ENCODE measurements around the gene CCDC181. TPM values are rescaled to one million over a fixed set of nuclear protein-coding genes. Genes with fewer than 3 reads are reported as not detected.
"Not testable (repeated sequence)": the region's sequence is repeated elsewhere in the genome, so short reads cannot be mapped to it uniquely, and the experiment has no call there.

Gene CCDC181
- total RNA-seq, 5 donors from 2014 or later (not counting 1 experiment from before 2014, with no cell fraction given): not detected

DNA sequence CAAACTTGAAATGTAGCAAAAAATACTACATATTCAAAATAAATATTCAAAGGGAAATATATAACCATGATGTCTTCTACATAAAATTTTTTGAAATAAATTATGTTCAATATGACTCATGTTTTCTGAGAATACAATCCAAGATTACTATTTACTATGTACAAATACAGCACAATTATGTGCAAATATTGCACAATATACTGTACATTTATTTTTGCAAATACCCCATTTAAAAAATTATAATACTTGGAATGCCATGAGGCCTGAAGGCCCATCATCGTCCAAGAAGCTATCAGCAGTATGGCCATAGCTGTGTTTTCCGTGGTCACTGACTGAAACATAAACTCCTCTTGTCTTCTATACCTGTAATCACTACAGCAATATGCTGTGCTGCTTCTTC lies 12.3 kb downstream of the CCDC181 start:
- CTCF ChIA-PET: no interaction called here
- Histone ChIP-seq H3K36me3 (ENCODE audit: control insufficient read depth in 2 of 2, extremely low read depth in 1 of 2, insufficient read depth in 1 of 2, low read length in 1 of 2) (no peaks in the 10 kb centered on the region), H3K4me3 (ENCODE audit: control insufficient read depth in 1 of 2, extremely low read depth in 1 of 2, low read length in 1 of 2) (no peak overlapping the region), H3K27ac (ENCODE audit: low read length) (no peak overlapping the region), H3K4me1 (ENCODE audit: control insufficient read depth in 1 of 2, extremely low read depth in 1 of 2, insufficient read depth in 2 of 2, low read length in 2 of 2) (no peaks in the 10 kb centered on the region), H3K9me3 (no peaks in the 10 kb centered on the region), H3K27me3 (replicated peaks in 1 of 2; ENCODE audit: control insufficient read depth in 2 of 2, extremely low read depth in 1 of 2, insufficient read depth in 2 of 2, low read length in 1 of 2) (peaks cover 0 to 3% of the 10 kb centered on the region in 2 experiments)
- no peaks in the 10 kb centered on the region for H3K36me3 Mint-ChIP-seq
- ATAC-seq (replicated peaks in 1 of 4): no peak
- H3K27ac Mint-ChIP-seq: no peak overlapping the region
- H3K4me1 Mint-ChIP-seq: no peaks in the 10 kb centered on the region
- H3K4me3 Mint-ChIP-seq: no peak overlapping the region
- H3K27me3 Mint-ChIP-seq: peaks cover 4% of the 10 kb centered on the region in 2 donors
- POLR2A ChIA-PET: no interaction called here
- 94% methylated on average over 2 of the region's 2 CpGs for WGBS (ENCODE audit: insufficient coverage)
- peaks cover 9 to 32% (median 11%) of the 10 kb centered on the region in 3 donors for H3K9me3 Mint-ChIP-seq
- DNase-seq: no peak

DNA sequence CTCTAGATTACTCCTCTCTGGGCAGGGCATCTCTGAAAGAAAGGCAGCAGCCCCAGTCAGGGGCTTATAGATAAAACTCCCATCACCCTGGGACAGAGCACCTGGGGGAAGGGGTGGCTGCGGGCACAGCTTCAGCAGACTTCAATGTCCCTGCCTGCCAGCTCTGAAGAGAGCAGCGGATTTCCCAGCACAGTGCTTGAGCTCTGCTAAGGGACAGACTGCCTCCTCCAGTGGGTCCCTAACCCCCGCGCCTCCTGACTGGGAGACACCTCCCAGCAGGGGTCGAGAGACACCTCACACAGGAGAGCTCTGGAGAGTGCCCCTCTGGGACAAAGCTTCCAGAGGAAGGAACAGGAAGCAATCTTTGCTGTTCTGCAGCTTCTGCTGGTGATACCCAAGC lies 18.9 kb downstream of the CCDC181 start:
- H3K4me3 Mint-ChIP-seq; POLR2A ChIA-PET; DNase-seq; H3K9me3 ChIP-seq; H3K27me3 ChIP-seq (replicated peaks in 1 of 2; ENCODE audit: control insufficient read depth in 2 of 2, extremely low read depth in 1 of 2, insufficient read depth in 2 of 2, low read length in 1 of 2); CTCF ChIA-PET; H3K36me3 ChIP-seq (ENCODE audit: control insufficient read depth in 2 of 2, extremely low read depth in 1 of 2, insufficient read depth in 1 of 2, low read length in 1 of 2); H3K27ac ChIP-seq (ENCODE audit: low read length); H3K4me1 ChIP-seq (ENCODE audit: control insufficient read depth in 1 of 2, extremely low read depth in 1 of 2, insufficient read depth in 2 of 2, low read length in 2 of 2); H3K4me1 Mint-ChIP-seq; H3K27ac Mint-ChIP-seq; ATAC-seq (replicated peaks in 1 of 4); H3K4me3 ChIP-seq (ENCODE audit: control insufficient read depth in 1 of 2, extremely low read depth in 1 of 2, low read length in 1 of 2); H3K27me3 Mint-ChIP-seq; H3K36me3 Mint-ChIP-seq: not testable (repeated sequence)
- WGBS (ENCODE audit: insufficient coverage): no CpG with 5 or more reads among the region's 5 CpGs
- H3K9me3 Mint-ChIP-seq: peaks cover 28 to 64% (median 38%) of the 10 kb centered on the region in 3 donors

DNA sequence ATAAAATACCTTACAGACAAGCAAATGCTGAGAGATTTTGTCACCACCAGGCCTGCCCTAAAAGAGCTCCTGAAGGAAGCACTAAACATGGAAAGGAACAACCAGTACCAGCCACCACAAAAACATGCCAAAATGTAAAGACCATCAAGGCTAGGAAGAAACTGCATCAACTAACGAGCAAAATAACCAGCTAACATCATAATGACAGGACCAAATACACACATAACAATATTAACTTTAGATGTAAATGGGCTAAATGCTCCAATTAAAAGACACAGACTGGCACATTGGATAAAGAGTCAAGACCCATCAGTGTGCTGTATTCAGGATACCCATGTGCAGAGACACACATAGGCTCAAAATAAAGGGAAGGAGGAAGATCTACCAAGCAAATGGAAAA lies 24.7 kb downstream of the CCDC181 start:
- WGBS (ENCODE audit: insufficient coverage): no CpG with 5 or more reads among the region's 1 CpG
- H3K27me3 Mint-ChIP-seq; DNase-seq; POLR2A ChIA-PET; H3K4me1 Mint-ChIP-seq; H3K4me3 ChIP-seq (ENCODE audit: control insufficient read depth in 1 of 2, extremely low read depth in 1 of 2, low read length in 1 of 2); H3K9me3 ChIP-seq; H3K27me3 ChIP-seq (replicated peaks in 1 of 2; ENCODE audit: control insufficient read depth in 2 of 2, extremely low read depth in 1 of 2, insufficient read depth in 2 of 2, low read length in 1 of 2); H3K4me1 ChIP-seq (ENCODE audit: control insufficient read depth in 1 of 2, extremely low read depth in 1 of 2, insufficient read depth in 2 of 2, low read length in 2 of 2); ATAC-seq (replicated peaks in 1 of 4); H3K27ac Mint-ChIP-seq; CTCF ChIA-PET; H3K36me3 ChIP-seq (ENCODE audit: control insufficient read depth in 2 of 2, extremely low read depth in 1 of 2, insufficient read depth in 1 of 2, low read length in 1 of 2); H3K27ac ChIP-seq (ENCODE audit: low read length); H3K4me3 Mint-ChIP-seq: not testable (repeated sequence)
- Mint-ChIP-seq H3K36me3 (peaks cover 16% of the 10 kb centered on the region), H3K9me3 (peaks cover 29 to 57% (median 38%) of the 10 kb centered on the region in 3 donors)

DNA sequence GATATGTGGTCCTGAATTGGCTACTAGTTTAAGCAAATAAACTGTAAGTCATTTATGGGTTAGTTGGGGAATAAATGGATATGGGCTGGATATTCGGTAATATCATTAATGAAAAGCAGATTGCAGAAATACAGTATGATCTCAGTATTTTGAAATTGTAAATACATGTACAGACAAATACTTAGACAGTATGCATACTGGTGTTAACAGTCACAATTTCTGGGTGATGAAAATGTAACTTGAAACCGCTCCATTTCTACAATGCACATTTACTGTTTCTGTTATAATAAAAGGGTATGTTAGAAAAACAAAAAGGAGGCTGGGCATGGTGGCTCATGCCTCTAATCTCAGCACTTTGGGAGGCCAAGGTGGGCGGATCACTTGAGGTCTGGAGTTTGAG lies 31.3 kb downstream of the CCDC181 start:
- peaks cover 3 to 17% of the 10 kb centered on the region in 2 donors for H3K36me3 ChIP-seq (ENCODE audit: control insufficient read depth in 2 of 2, extremely low read depth in 1 of 2, insufficient read depth in 1 of 2, low read length in 1 of 2)
- peaks cover 63% of the 10 kb centered on the region for H3K36me3 Mint-ChIP-seq
- POLR2A ChIA-PET: no interaction called here

DNA sequence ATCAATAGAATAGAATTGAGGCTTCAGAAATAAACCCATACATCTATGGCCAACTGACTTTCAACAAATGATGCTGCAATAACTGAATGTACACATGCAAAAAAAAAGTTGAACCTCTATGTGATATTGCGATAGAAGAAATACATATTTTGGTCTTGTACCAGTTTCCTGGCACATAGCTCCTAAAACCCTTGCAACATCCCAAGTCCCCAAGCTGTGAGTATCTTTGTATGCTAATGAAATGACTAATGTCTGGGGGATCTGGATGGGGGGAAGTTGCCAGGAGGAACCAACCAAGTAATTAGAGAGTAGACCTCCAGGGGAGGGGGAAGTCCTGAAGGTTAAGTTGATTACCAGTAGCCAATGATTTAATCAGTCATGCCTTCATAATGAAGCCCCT lies 34.9 kb downstream of the CCDC181 start:
- WGBS (ENCODE audit: insufficient coverage): no CpG with 5 or more reads among the region's 1 CpG
- ChIA-PET CTCF (no interaction called here), POLR2A (no interaction called here)
- Mint-ChIP-seq H3K27ac (no peak overlapping the region), H3K4me1 (peaks cover 0 to 2% (median 0%) of the 10 kb centered on the region in 3 donors), H3K9me3 (no peaks in the 10 kb centered on the region), H3K36me3 (peaks cover 75% of the 10 kb centered on the region), H3K4me3 (no peak overlapping the region), H3K27me3 (no peaks in the 10 kb centered on the region)
- ATAC-seq (replicated peaks in 1 of 4): no peak
- DNase-seq: no peak
- H3K36me3 ChIP-seq (ENCODE audit: control insufficient read depth in 2 of 2, extremely low read depth in 1 of 2, insufficient read depth in 1 of 2, low read length in 1 of 2): peaks cover 3 to 34% of the 10 kb centered on the region in 2 donors
- no peaks in the 10 kb centered on the region for H3K27me3 ChIP-seq (replicated peaks in 1 of 2; ENCODE audit: control insufficient read depth in 2 of 2, extremely low read depth in 1 of 2, insufficient read depth in 2 of 2, low read length in 1 of 2)
- H3K9me3 ChIP-seq: no peaks in the 10 kb centered on the region
- no peaks in the 10 kb centered on the region for H3K4me1 ChIP-seq (ENCODE audit: control insufficient read depth in 1 of 2, extremely low read depth in 1 of 2, insufficient read depth in 2 of 2, low read length in 2 of 2)
- H3K4me3 ChIP-seq (ENCODE audit: control insufficient read depth in 1 of 2, extremely low read depth in 1 of 2, low read length in 1 of 2): no peak overlapping the region
- no peak overlapping the region for H3K27ac ChIP-seq (ENCODE audit: low read length)

More for the DNA sequence above, 31.3 kb downstream of the CCDC181 start:
- WGBS (ENCODE audit: insufficient coverage): no CpG with 5 or more reads among the region's 3 CpGs
- H3K27me3 Mint-ChIP-seq: no peaks in the 10 kb centered on the region
- DNase-seq (no peak), ATAC-seq (replicated peaks in 1 of 4) (no peak)
- Histone ChIP-seq H3K27ac (ENCODE audit: low read length) (no peak overlapping the region), H3K27me3 (replicated peaks in 1 of 2; ENCODE audit: control insufficient read depth in 2 of 2, extremely low read depth in 1 of 2, insufficient read depth in 2 of 2, low read length in 1 of 2) (no peaks in the 10 kb centered on the region), H3K9me3 (no peaks in the 10 kb centered on the region), H3K4me1 (ENCODE audit: control insufficient read depth in 1 of 2, extremely low read depth in 1 of 2, insufficient read depth in 2 of 2, low read length in 2 of 2) (no peaks in the 10 kb centered on the region), H3K4me3 (ENCODE audit: control insufficient read depth in 1 of 2, extremely low read depth in 1 of 2, low read length in 1 of 2) (no peak overlapping the region)
- peaks cover 0 to 17% (median 4%) of the 10 kb centered on the region in 3 donors for H3K9me3 Mint-ChIP-seq
- no peaks in the 10 kb centered on the region for H3K4me1 Mint-ChIP-seq
- H3K4me3 Mint-ChIP-seq: no peak overlapping the region
- CTCF ChIA-PET: no interaction called here
- H3K27ac Mint-ChIP-seq: no peak overlapping the region

DNA sequence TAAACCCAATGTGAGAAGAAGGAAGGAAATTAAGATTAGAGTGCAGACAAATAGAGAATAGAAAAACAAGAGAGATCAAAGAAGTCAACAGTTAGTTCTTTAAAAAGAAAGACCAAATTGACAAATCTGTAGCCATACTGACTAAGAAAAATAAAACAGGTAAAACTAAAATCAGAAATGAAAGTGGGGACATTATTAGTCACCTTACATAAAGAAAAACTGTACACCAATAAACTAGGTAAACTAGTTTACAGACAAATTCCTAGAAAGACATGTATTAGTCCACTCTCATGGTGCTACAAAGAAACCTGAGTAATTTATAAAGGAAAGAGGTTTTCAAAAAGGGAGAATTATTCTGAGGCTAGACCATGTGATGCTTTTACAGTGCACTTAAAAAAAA lies 37.0 kb downstream of the CCDC181 start:
- no peaks in the 10 kb centered on the region for H3K9me3 ChIP-seq
- H3K36me3 Mint-ChIP-seq: peaks cover 64% of the 10 kb centered on the region
- peaks cover 3 to 46% of the 10 kb centered on the region in 2 donors for H3K36me3 ChIP-seq (ENCODE audit: control insufficient read depth in 2 of 2, extremely low read depth in 1 of 2, insufficient read depth in 1 of 2, low read length in 1 of 2)
- no peaks in the 10 kb centered on the region for H3K27me3 Mint-ChIP-seq
- DNase-seq (no peak), ATAC-seq (replicated peaks in 1 of 4) (no peak)
- POLR2A ChIA-PET: interaction anchor here in 1 of 2 donors (0.7 kb wide), 1 partner anchor 740 kb away, joined by 3 read pairs; no protein-coding TSS in a partner anchor
- H3K4me1 Mint-ChIP-seq: peaks cover 0 to 2% (median 0%) of the 10 kb centered on the region in 3 donors
- no peak overlapping the region for H3K27ac ChIP-seq (ENCODE audit: low read length)
- no peaks in the 10 kb centered on the region for H3K27me3 ChIP-seq (replicated peaks in 1 of 2; ENCODE audit: control insufficient read depth in 2 of 2, extremely low read depth in 1 of 2, insufficient read depth in 2 of 2, low read length in 1 of 2)
- no peaks in the 10 kb centered on the region for H3K9me3 Mint-ChIP-seq
- CTCF ChIA-PET: interaction anchor here in 1 of 2 donors (1.0 kb wide), 1 partner anchor 25 kb away, joined by 3 read pairs; no protein-coding TSS in a partner anchor
- H3K4me3 ChIP-seq (ENCODE audit: control insufficient read depth in 1 of 2, extremely low read depth in 1 of 2, low read length in 1 of 2): no peak overlapping the region
- H3K4me3 Mint-ChIP-seq: no peak overlapping the region
- no peaks in the 10 kb centered on the region for H3K4me1 ChIP-seq (ENCODE audit: control insufficient read depth in 1 of 2, extremely low read depth in 1 of 2, insufficient read depth in 2 of 2, low read length in 2 of 2)
- no peak overlapping the region for H3K27ac Mint-ChIP-seq

DNA sequence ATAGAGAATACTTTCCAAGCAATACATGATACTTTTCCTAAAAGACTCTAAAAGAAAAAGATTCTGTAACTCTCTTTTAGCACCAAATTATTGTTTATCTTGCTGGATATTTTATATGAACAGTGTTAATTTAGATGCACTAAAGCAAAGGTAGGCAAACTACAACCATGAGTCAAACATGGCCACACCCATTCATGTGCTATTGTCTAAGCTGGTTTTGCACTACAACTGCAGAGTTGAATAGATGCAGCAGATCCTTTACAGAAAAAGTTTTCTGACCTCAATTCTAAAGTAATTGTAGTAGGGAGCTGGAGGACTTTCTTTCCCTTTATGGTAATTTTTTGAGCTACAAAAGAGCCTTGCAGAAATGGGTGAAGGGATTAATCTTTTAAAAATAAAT lies 39.9 kb downstream of the CCDC181 start:
- no peak for DNase-seq
- peaks cover 9 to 64% of the 10 kb centered on the region in 2 donors for H3K36me3 ChIP-seq (ENCODE audit: control insufficient read depth in 2 of 2, extremely low read depth in 1 of 2, insufficient read depth in 1 of 2, low read length in 1 of 2)
- Mint-ChIP-seq H3K4me1 (peaks cover 0 to 2% (median 0%) of the 10 kb centered on the region in 3 donors), H3K36me3 (peaks cover 42% of the 10 kb centered on the region), H3K27ac (no peak overlapping the region), H3K27me3 (no peaks in the 10 kb centered on the region), H3K9me3 (no peaks in the 10 kb centered on the region), H3K4me3 (no peak overlapping the region)
- ChIA-PET POLR2A (no interaction called here), CTCF (no interaction called here)
- H3K4me3 ChIP-seq (ENCODE audit: control insufficient read depth in 1 of 2, extremely low read depth in 1 of 2, low read length in 1 of 2): no peak overlapping the region
- H3K4me1 ChIP-seq (ENCODE audit: control insufficient read depth in 1 of 2, extremely low read depth in 1 of 2, insufficient read depth in 2 of 2, low read length in 2 of 2): no peaks in the 10 kb centered on the region
- H3K27me3 ChIP-seq (replicated peaks in 1 of 2; ENCODE audit: control insufficient read depth in 2 of 2, extremely low read depth in 1 of 2, insufficient read depth in 2 of 2, low read length in 1 of 2): no peaks in the 10 kb centered on the region
- no peak for ATAC-seq (replicated peaks in 1 of 4)
- no peak overlapping the region for H3K27ac ChIP-seq (ENCODE audit: low read length)
- H3K9me3 ChIP-seq: no peaks in the 10 kb centered on the region

All from T-cell (primary cell).